H54 (cell line): ENCODE data around the gene PRKCA.

ENCODE experiments used
- DNase-seq: peaks from one replicate; pipeline ENCODE4 v3.0.0; 2011; ENCODE audit warnings: low spot score, mixed read lengths; ENCODE audit not compliant: insufficient read length
- FAIRE-seq: peaks from 3 replicates; lab custom pipeline; 2011; peaks lifted over from hg19 to GRCh38; lab: Jason Lieb, UNC
- POLR2A ChIP-seq: IDR thresholded peaks from 2 replicates; pipeline ENCODE4 v1.6.1; 2011; ENCODE audit warnings: low read depth, mild to moderate bottlenecking, low read length

The PRKCA gene

DNA sequence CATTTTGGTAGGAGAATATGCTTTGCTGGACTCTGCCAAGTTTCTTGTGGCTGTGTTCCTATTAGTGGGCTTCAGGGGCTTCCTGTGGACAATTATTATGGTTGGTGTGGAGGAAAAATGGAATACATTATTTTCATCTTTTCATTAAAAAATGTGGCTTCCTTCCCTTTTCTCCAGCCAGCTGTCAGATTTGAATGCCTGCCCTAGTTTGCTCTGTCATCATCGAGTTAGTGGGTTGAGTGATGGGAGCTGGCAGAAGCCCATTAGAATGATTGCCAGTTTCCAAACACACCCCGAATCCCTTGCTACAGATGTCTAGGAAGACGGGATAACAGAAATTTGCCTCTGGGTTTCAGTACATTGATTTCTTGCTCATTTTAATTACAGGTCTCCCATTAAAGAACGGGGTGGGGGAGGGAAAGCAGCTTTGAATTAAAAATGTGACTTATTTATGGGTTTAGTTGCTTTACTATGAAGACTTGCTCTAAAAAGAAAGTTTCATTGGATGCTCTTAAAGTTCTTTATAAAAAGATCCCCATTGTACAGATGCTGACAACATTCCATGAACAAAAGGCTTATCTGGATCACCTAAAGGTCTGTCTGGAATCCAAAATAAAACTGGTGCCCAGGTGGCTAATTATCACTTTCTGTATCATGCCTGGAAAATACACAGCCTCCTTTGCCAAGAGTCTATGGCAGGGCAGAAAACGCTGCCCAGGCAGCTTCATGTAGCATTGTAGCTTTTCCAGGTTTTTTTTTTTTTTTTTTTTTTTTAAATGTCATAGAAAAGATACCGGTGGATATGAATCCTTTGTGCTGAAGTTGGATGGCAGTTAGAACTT is 103.6 kb downstream of the PRKCA start:
- no peak for DNase-seq
- FAIRE-seq = no peak
- TF ChIP-seq POLR2A = no peak

DNA sequence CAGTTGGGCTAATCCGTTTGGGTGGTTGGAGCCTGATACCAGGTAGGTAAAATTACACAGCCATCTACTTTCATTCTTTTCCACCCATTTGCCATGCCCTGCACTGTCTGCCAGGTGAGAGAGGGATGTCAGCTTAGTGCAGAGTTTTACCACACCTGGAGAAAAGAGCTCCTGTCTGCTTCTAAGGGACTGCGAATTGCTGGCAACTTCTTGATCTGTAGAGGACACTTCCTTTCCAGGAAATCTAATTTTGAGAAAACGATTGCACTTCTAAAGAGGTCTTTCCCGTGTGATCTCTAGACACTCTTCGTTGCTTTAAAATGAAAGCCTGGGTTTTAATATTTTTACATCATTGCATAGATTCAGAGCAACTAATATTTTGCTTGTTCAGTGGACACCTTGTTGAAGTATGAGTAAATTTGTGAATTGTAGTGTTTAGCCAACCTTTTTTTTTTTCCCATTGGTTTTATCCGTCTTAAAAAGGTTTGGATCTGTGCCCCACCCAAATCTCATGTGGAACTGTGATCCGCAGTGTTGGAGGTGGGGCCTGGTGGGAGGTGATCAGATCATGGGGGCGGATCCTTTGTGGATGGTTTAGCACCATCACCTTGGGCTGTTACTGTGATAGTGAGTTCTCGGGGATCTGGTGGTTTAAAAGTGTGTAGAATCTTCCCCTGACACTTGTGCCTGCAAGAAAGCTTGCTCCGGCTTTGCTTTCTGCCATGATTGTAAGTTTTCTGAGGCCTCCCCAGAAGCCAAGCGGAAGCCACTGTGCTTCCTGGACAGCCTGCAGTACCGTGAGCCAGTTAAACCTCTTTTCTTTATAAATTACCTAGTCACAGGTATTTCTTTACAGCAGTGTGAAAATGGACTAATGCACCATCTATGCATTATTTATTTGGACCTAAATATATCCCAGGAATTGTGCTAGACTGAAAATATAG is 104.6 kb downstream of the PRKCA start:
- FAIRE-seq = no peak
- no peak for TF ChIP-seq POLR2A
- no peak for DNase-seq

DNA sequence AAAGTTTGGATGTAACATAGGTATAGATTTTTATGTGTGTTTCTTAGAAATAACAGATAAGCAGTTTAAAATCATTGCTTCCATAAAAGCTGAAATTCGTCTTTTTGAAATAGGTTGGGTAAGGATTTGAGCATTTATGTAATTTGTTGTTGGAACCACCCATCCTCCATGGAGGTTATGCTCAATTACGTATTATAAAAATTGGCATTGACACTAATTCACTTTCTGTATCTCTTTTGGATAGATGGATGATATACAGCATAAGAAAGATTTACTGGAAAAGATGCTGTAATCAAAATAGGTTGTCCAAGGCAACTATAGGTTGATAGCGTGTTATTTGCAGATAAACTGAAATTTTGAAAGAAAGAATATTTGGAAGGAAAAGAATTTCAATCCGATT is 105.5 kb downstream of the PRKCA start:
- FAIRE-seq (no peak), DNase-seq (no peak)
- TF ChIP-seq POLR2A = no peak

DNA sequence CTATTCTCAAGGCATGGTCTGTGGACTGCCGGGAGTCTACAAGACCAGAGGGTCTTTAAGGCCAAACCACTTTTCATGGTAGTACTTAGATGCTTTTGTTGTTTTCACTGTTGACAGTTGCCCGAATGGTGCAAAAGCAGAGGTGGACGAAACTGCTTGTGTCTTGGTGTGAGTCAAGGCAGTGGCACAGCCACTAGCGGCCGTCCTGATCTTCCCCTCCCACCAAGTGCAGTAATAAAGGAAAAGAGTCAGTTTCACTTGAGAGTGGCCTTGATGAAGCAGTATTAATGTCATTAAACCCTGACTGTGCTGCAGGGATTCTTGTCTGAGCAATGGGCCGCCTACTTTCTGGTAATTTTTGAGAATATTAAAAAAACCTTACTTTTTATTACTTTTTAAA is 109.1 kb downstream of the PRKCA start:
- no peak for FAIRE-seq
- no peak for TF ChIP-seq POLR2A
- DNase-seq = no peak

DNA sequence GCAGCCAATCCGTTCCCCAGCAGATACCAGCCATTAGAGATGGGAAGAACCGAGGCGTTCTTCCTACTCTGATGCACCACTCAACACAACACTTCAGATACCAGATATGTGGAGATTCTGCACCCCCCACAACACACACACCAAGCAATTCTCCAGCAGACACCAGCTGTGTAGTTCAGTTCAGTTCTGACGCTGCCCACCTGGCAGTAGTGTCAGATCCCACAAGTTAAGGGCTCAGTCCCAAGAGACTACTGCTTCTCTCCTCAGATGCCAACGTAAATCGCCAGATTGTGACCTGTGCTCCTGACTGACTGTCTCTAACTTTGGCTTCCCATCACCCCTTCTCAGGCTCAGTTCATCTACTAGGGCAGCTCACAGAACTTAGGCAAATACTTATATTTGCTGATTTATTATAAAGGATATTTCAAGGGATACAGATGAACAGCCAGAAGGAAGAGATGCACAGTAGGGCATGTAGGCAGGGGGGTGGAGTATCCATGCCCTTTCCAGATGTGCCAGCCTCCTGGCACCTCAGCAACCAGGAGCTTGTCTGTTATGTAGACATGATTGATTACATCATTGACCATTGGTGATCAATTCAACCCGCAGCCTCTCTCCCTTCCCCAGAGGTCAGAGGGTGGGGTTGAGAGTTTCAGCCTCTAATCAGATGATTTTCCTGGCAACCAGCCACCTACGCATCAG is 110.6 kb downstream of the PRKCA start:
- DNase-seq = no peak
- no peak for FAIRE-seq

DNA sequence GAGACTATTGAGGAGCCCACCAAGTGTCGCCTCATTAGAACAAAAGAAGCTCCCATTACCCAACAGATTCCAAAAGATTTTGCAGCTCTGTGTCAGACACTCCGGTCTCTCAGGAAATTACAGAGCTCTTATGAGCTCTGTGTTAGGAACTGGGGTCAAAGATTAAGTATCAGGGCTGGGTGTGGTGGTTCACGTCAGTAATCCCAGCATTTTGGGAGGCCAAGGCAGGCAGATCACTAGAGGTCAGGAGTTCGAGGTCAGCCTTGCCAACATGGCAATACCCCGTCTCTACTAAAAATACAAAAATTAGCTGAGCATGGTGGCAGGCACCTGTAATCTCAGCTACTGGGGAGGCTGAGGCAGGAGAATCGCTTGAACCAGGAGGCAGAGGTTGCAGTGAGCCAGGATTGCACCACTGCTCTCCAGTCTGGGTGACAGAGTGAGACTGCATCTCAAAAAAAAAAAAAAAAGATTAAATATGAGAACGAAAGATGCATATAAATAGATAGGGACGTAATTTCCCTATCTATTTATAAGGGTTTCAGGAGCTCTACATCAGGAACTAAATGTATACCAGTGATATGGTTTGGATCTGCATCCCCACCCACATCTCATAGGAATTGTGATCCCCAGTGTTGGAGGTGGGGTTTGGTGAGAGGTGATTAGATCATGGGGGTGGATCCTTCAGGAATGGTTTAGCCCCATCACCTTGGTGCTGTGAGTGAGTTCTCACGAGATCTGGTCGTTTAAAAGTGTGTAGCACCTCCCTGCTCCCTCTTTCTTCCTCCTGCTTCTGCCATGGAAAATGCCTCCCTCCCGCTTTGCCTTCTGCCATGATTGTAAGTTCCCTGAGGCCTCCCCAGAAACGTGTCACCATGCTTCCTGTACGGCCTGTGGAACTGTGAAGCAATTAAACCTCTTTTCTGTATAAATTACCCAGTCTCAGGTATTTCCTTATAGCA is 111.4 kb downstream of the PRKCA start:
- TF ChIP-seq POLR2A = no peak
- FAIRE-seq (no peak), DNase-seq (no peak)

More for the DNA sequence above, 110.6 kb downstream of the PRKCA start:
- TF ChIP-seq POLR2A = no peak

DNA sequence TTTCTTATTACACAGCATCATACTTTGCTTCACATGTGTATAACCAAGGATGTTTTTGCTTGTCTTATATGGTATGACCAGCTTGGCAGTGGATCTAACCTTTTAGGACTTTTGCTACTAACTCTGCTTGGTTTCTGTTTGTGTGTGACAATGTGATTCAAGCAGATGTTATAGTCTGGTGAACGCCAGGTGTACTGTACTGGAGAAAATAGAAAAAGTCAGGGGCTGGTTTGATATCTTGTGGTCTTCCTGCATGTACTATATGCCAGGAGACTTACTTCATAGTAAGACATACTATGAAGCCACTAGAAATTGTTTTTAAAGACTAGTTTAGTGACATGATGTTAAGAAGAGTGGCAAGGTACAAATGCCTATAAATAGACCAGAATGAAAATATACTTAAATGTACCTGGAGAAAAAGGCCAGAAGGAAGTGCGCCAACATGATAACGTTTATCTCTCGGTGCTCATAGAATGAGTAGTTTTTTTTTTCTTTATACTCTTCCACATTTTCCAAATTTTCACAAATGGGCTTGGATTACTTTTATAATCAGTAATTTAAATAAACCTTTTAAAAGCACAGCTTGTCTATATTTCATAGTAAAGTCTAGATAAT is 112.3 kb downstream of the PRKCA start:
- TF ChIP-seq POLR2A = no peak
- DNase-seq (no peak), FAIRE-seq (no peak)

DNA sequence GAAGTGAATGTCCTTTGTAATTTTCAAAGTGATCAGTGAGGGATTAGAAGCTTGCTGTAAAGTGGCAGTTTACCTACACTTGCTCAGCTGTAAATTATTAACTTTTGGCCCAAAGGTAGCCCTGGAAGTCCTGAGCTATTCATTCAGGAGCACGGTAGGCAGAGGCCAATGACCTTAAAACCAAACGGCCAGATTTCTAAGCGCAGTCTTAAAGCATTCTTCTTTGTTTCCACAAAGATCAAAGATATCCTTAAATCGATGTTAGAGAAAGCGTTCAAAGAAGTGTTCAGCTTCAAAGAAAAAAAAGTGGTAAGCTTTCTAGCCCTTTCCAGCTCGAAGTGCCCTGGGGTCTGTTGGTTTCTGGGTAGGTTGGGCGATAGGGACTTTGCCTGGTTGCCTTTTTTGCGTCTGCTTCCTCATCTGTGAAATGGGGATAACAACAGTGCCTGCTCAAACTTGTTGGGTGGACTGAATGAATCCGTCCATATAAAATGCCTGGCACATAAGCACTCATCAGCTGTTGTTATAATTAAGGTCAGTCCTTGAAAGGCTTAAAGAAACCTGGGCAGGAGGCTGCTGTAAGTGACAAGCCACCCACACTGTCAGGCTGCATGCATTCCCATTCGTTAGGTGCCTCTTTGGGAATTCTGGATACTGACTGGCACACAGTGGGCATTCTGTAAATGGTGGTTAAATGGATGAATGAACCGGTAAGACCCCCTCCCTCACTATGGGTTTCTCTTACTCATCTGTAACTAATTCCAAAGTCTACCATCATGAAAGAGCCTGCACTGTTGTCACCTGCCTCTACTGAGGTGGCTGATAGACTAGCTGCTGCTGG is 113.2 kb downstream of the PRKCA start:
- no peak for FAIRE-seq
- no peak for TF ChIP-seq POLR2A
- DNase-seq = no peak

DNA sequence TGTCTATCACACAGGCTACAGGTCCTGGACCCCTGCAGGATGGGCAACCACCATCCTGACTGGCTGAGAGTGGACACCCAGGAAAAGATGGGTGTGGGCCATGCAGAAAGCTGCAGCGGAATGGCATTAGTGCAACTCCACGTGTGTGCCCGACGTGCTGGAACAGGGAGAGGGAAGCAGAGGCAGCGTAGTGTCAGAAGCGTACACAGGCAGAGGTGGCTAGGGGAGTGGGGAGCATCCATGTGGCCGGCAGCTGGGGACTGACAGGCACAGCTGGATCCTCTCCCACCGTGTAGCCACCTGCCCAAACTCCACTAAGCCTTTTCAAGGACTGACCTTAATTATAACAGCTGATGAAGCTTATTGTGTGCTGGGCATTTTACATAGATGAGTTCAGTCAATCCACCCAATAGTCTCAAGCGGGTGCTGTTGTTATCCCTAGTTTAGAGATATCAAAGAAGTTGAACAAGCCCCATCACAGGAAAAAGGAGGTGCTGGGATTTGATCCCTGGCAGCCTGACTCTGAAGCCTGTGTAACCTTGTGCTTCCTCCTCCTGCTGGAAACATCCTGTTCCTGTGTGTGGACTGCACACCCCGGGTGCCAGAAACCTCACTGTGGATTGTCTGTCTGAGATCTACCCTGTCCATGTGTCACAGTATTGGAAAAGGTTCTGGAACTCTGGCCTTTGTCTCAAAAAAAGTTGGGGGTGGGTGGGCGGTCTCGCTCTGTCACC is 114.0 kb downstream of the PRKCA start:
- FAIRE-seq (no peak), DNase-seq (no peak)
- no peak for TF ChIP-seq POLR2A

DNA sequence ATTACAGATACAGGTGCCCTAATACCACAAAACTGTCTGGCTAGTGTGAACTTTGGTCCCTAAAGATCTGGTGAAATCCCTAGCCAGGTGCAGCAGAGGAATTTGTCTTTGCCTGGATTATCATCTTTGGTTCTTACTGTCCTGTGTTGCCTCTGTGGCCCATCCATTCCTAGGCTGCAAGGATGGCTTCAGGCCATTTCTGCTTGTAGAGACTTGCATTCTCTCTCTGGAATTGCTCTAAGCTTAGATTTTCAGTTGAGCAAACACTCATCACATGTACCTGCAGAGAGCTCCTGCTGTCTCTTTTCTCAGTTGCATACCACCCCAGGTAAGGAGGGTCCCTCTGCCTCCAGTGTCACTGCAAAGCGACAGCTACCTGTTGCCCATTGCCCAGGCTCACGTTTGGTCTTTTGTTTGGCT is 114.9 kb downstream of the PRKCA start:
- TF ChIP-seq POLR2A = no peak
- FAIRE-seq = no peak
- no peak for DNase-seq

DNA sequence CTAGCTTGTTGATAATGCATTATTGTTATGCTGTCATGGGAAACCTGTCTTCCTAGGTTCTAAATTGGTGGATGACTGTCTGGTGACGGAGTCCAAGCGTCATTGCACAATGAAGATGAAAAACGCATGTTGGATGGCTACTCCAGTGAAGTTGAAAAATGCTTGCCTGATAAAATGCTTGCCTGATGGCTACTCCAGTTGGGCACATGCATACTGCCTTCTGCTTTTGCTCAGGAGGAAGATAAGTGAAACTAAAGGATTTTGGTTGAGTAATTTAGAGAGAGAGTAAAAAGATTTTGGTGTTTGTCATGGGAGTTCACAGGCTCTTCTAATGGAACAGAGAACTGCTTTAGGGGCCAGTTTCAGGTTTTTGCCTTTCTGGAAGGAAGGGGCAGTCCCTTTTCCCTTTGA is 118.6 kb downstream of the PRKCA start:
- FAIRE-seq (no peak), DNase-seq (no peak)
- no peak for TF ChIP-seq POLR2A
